ENCODE measurements around the gene ARHGEF19. TPM values are rescaled to one million over a fixed set of nuclear protein-coding genes. Genes with fewer than 3 reads are reported as not detected.

ARHGEF19 gene
- total RNA-seq, 4 donors from 2014 or later: 11.9 to 32.3 (median 17.5) TPM

GRCh38 chr1:16172964-16173446 lies 39.4 kb downstream of the ARHGEF19 start:
- peaks cover 31 to 53% of the 10 kb centered on the region in 2 donors for H3K4me1 ChIP-seq
- H3K4me3 ChIP-seq (replicated peaks in 1 of 3): no peak overlapping the region
- no peaks in the 10 kb centered on the region for H3K36me3 ChIP-seq
- no peaks in the 10 kb centered on the region for H3K9me3 ChIP-seq
- intact Hi-C loops (cut with DNase I): no loop called here
- no peak for DNase-seq
- H3K27ac ChIP-seq: peak overlapping the region in 2 of 3 donors; percentile 37 to 97
- no peaks in the 10 kb centered on the region for H3K27me3 ChIP-seq
- 84 to 92% methylated on average over 13 to 14 of the region's 14 CpGs for WGBS, 2 donors
- TF ChIP-seq POLR2A (IDR thresholded peaks at IDR 0.05) (no peak), CTCF (IDR thresholded peaks at IDR 0.05) (no peak)

GRCh38 chr1:16172218-16172830 lies 40.1 kb downstream of the ARHGEF19 start:
- H3K27ac ChIP-seq: no peak overlapping the region
- TF ChIP-seq CTCF (IDR thresholded peaks at IDR 0.05) (no peak), POLR2A (IDR thresholded peaks at IDR 0.05) (no peak)
- H3K36me3 ChIP-seq: no peaks in the 10 kb centered on the region
- H3K4me3 ChIP-seq (replicated peaks in 1 of 3): no peak overlapping the region
- DNase-seq: no peak
- WGBS, 2 donors: 94 to 96% methylated on average over 15 of the region's 15 CpGs
- intact Hi-C loops (cut with DNase I): no loop called here
- H3K9me3 ChIP-seq: no peaks in the 10 kb centered on the region
- peaks cover 38 to 54% of the 10 kb centered on the region in 2 donors for H3K4me1 ChIP-seq
- no peaks in the 10 kb centered on the region for H3K27me3 ChIP-seq

- DNase-seq: no peak
- H3K36me3 ChIP-seq: no peaks in the 10 kb centered on the region
- 91% methylated on average over 11 to 13 of the region's 19 CpGs for WGBS, 2 donors
- intact Hi-C loops (cut with DNase I): no loop called here
- H3K4me3 ChIP-seq (replicated peaks in 1 of 3): no peak overlapping the region
- TF ChIP-seq POLR2A (IDR thresholded peaks at IDR 0.05) (no peak), CTCF (IDR thresholded peaks at IDR 0.05) (no peak)
- no peaks in the 10 kb centered on the region for H3K27me3 ChIP-seq
- H3K9me3 ChIP-seq: no peaks in the 10 kb centered on the region
- no peak overlapping the region for H3K27ac ChIP-seq
- H3K4me1 ChIP-seq: peaks cover 34 to 46% of the 10 kb centered on the region in 2 donors
These were observed 40.9 kb downstream of the ARHGEF19 start for GRCh38 chr1:16171314-16172151.

GRCh38 chr1:16170283-16170673 lies 42.2 kb downstream of the ARHGEF19 start:
- no peak overlapping the region for H3K4me3 ChIP-seq (replicated peaks in 1 of 3)
- H3K4me1 ChIP-seq: peaks cover 24 to 38% of the 10 kb centered on the region in 2 donors
- intact Hi-C loops (cut with DNase I): no loop called here
- WGBS, 2 donors: 93 to 96% methylated on average over 3 of the region's 3 CpGs
- H3K27me3 ChIP-seq: no peaks in the 10 kb centered on the region
- H3K9me3 ChIP-seq: no peaks in the 10 kb centered on the region
- DNase-seq: no peak
- TF ChIP-seq CTCF (IDR thresholded peaks at IDR 0.05) (no peak), POLR2A (IDR thresholded peaks at IDR 0.05) (no peak)
- no peak overlapping the region for H3K27ac ChIP-seq
- H3K36me3 ChIP-seq: no peaks in the 10 kb centered on the region

Measured in thyroid gland (tissue), 4 donors.